HepG2 (cell line): ENCODE data around the gene MFSD8. TPM values are rescaled to one million over a fixed set of nuclear protein-coding genes. Genes with fewer than 3 reads are reported as not detected.

Experiments
- AGO2 ChIP-seq: fragments of 200-400 bp; formaldehyde crosslinking; optimal IDR thresholded peaks from 2 replicates; pipeline ENCODE3; 2017; ENCODE audit warnings: mild to moderate bottlenecking, low read depth, low read length, moderate library complexity
- ARHGAP35 ChIP-seq: sonication (generic); formaldehyde crosslinking; IDR thresholded peaks from 2 replicates; pipeline ENCODE4 v1.9.0; 2022; ENCODE audit warnings: mild to moderate bottlenecking, inconsistent platforms, moderate library complexity, missing genetic modification reagents, borderline replicate concordance
- ARID2 ChIP-seq: sonication (generic); formaldehyde crosslinking; IDR thresholded peaks from 2 replicates; pipeline ENCODE4 v1.8.1; 2022; ENCODE audit warnings: mild to moderate bottlenecking, missing genetic modification reagents, borderline replicate concordance
- CBX1 ChIP-seq: IDR thresholded peaks from one replicate; pipeline ENCODE4 v1.6.1; 2016; ENCODE audit warnings: antibody characterized with exemption, low read depth
- CEBPZ ChIP-seq: IDR thresholded peaks from 2 replicates; pipeline ENCODE4 v1.6.1; 2012; ENCODE audit warnings: low read length, improper control_type of control experiment
- DMTF1 ChIP-seq: sonication (generic); formaldehyde crosslinking; IDR thresholded peaks from 2 replicates; pipeline ENCODE4 v1.4.0; 2020; ENCODE audit warnings: mild to moderate bottlenecking, missing genetic modification reagents
- ETS1 ChIP-seq: sonication (generic); formaldehyde crosslinking; IDR thresholded peaks from 2 replicates; pipeline ENCODE4 v1.4.0; 2020; ENCODE audit warnings: missing genetic modification reagents
- FOXP4 ChIP-seq: sonication (generic); formaldehyde crosslinking; IDR thresholded peaks from 2 replicates; pipeline ENCODE4 v1.4.0; 2020; ENCODE audit warnings: missing genetic modification reagents
- HDAC1 ChIP-seq: sonication (generic); formaldehyde crosslinking; IDR thresholded peaks from 2 replicates; pipeline ENCODE4 v1.5.1; 2020; ENCODE audit warnings: mild to moderate bottlenecking, missing genetic modification reagents
- HDAC6 ChIP-seq: fragments of 200-600 bp; sonication (generic); IDR thresholded peaks from 2 replicates; pipeline ENCODE4 v1.7.0; 2017; ENCODE audit warnings: mild to moderate bottlenecking, antibody characterized with exemption, low read length, low read depth
- MEF2D ChIP-seq: sonication (generic); formaldehyde crosslinking; IDR thresholded peaks from 2 replicates; pipeline ENCODE4 v1.5.1; 2020; ENCODE audit warnings: mild to moderate bottlenecking, missing genetic modification reagents
- ZBTB37 ChIP-seq: sonication (generic); formaldehyde crosslinking; IDR thresholded peaks from 2 replicates; pipeline ENCODE4 v1.4.0; 2020; ENCODE audit warnings: mild to moderate bottlenecking, missing genetic modification reagents
- ZNF510 ChIP-seq: sonication (generic); formaldehyde crosslinking; IDR thresholded peaks from 2 replicates; pipeline ENCODE4 v1.4.0; 2020; ENCODE audit warnings: low read depth, mild to moderate bottlenecking, missing genetic modification reagents
- ZNF564 ChIP-seq: sonication (generic); formaldehyde crosslinking; IDR thresholded peaks from 2 replicates; pipeline ENCODE4 v1.8.1; 2023; ENCODE audit warnings: mild to moderate bottlenecking, missing genetic modification reagents
- ZNF629 ChIP-seq: sonication (generic); formaldehyde crosslinking; conservative IDR thresholded peaks from 2 replicates; pipeline ENCODE4 v1.5.0; 2020; ENCODE audit warnings: missing genetic modification reagents
- ZSCAN31 ChIP-seq: sonication (generic); formaldehyde crosslinking; IDR thresholded peaks from 2 replicates; pipeline ENCODE4 v1.5.0; 2020; ENCODE audit warnings: low read depth, mild to moderate bottlenecking, missing genetic modification reagents
- polyA plus RNA-seq, 8 experiments: library from polyadenylated mRNA; depleted of rRNA in 3 of 8; stranded (reverse) in 7 of 8; unstranded in 1 of 8; fragments of >200 nt; fragmentation: Illumina TruSeq in 4 of 8; extraction: Trizol in 4 of 8; gene quantifications; 2 replicates each; pipeline versions ENCODE4 v1.2.1 to v1.2.3, GENCODE V29; 2011 to 2016; ENCODE audit warnings: low read depth in 4 of 8, missing spikeins in 1 of 8, mixed read lengths in 1 of 8; ENCODE audit not compliant: insufficient read depth in 1 of 8
- total RNA-seq, 5 experiments: library from RNA; depleted of rRNA; stranded (reverse); fragments of >200 nt; fragmentation: Illumina TruSeq; extraction: Trizol; gene quantifications; 2 replicates each; pipeline ENCODE4 v1.2.3, GENCODE V29; 2016; ENCODE audit warnings: low read depth in 1 of 5
- TF ChIP-seq, protein P1 (sequence below): sonication (generic); formaldehyde crosslinking; IDR thresholded peaks from 2 replicates; pipeline ENCODE4 v1.5.0; 2020; ENCODE audit warnings: missing genetic modification reagents

The MFSD8 gene
- total and polyA plus RNA-seq, 2 of the 13 experiments (the other 11 are each of a cell fraction or from before 2014, with no cell fraction given), result 24.8 to 25.5 TPM

DNA sequence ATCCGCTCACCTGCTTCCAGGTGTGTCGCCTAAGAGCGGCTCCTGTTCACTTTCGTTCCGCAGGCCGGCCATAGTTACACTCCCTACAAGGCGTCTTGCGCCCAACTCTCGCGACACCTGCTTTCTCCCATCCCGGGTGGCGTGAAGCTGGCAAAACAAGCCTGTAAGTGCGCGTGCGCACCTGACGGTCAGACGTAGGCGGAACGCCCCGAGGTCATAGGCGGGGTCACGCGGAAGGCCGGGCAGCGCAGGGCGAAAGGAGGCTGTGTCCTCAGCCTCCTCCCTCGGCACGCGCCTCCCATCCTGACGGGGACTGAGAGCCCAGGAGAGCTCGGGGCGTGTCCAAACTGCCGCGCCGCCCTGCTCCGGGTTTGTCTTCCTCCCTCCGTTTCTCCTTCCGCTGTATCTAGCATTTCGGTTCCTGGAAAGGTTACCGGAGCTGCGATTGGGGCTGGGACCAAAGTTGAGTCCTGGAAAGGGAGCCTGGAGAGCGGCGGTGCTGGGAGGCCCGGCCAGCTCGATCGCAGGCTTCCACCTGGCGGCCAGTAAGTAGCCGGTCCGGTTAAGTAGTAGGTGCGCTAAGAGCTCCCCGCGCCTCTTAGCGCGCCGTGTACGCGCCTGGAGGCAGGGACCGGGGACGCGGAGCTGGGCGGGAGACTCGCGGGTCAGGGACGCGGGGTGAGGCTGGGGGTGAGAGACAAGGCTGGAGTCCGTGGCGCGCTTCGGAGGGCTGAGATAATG is at the start of gene MFSD8, which contains the start of gene ABHD18 (continued):
- no peak; the same call in 1 of the 2 replicates for TF ChIP-seq ARHGAP35 (CRISPR knock-in tag)
- TF ChIP-seq MEF2D, result peak; percentile 13; the same call in 1 of the 2 replicates
- TF ChIP-seq HDAC6, result no peak
- peak; percentile 90 for TF ChIP-seq ZSCAN31
- TF ChIP-seq CBX1, result no peak
- TF ChIP-seq CEBPZ, result no peak
- TF ChIP-seq DMTF1, result no peak
- TF ChIP-seq ARID2 (CRISPR knock-in tag), result 0 out of 2 replicates have a peak, but pooled peaks have one; percentile 12
- no peak for TF ChIP-seq ZNF510
- TF ChIP-seq, protein P1, sequence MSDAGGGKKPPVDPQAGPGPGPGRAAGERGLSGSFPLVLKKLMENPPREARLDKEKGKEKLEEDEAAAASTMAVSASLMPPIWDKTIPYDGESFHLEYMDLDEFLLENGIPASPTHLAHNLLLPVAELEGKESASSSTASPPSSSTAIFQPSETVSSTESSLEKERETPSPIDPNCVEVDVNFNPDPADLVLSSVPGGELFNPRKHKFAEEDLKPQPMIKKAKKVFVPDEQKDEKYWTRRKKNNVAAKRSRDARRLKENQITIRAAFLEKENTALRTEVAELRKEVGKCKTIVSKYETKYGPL (CRISPR knock-in tag), result no peak
- TF ChIP-seq FOXP4, result peak; percentile 72
- TF ChIP-seq AGO2, result peak; percentile 25
- peak; percentile 6; the same call in 1 of the 2 replicates for TF ChIP-seq ZNF629
- TF ChIP-seq ETS1 (CRISPR knock-in tag), result no peak
- TF ChIP-seq ZBTB37 (CRISPR knock-in tag), result no peak
- peak; percentile 87 for TF ChIP-seq HDAC1 (CRISPR knock-in tag)
- TF ChIP-seq ZNF564, result peak; percentile 85; the same call in 1 of the 2 replicates
